ENCODE measurements around the gene NEURL1. TPM values are rescaled to one million over a fixed set of nuclear protein-coding genes. Genes with fewer than 3 reads are reported as not detected.

The NEURL1 gene
- total RNA-seq, 3 donors from 2014 or later, result 15.9 to 68.7 (median 42.9) TPM

- TF ChIP-seq CTCF (IDR thresholded peaks at IDR 0.05), result no peak
- Histone ChIP-seq H3K9me3 (no peaks in the 10 kb centered on the region), H3K4me1 (ENCODE audit: low read depth) (no peaks in the 10 kb centered on the region), H3K4me3 (no peak overlapping the region), H3K36me3 (ENCODE audit: low read depth) (no peaks in the 10 kb centered on the region)
- intact Hi-C loops (cut with DNase I, micrococcal nuclease), result no loop called here
- ATAC-seq (no peak), DNase-seq (no peak)
These were observed 35.5 kb upstream of the NEURL1 start for GRCh38 chr10:103457896-103458583.

GRCh38 chr10:103458720-103459119, 34.8 kb upstream of the NEURL1 start, which contains the start of gene CALHM1:
Gene CALHM1 (minus strand): TSS chr10:103458900. CDS start chr10:103458751, 149 bp downstream.
- DNase-seq (no peak), ATAC-seq (peak; percentile 58)
- no peak for TF ChIP-seq CTCF (IDR thresholded peaks at IDR 0.05)
- no peaks in the 10 kb centered on the region for H3K4me1 ChIP-seq (ENCODE audit: low read depth)
- no peaks in the 10 kb centered on the region for H3K9me3 ChIP-seq
- intact Hi-C loops (cut with DNase I, micrococcal nuclease), result no loop called here
- H3K36me3 ChIP-seq (ENCODE audit: low read depth), result no peaks in the 10 kb centered on the region
- H3K4me3 ChIP-seq, result no peak within 1 kb of the TSS

- intact Hi-C loops (cut with DNase I, micrococcal nuclease), result no loop called here
- DNase-seq (no peak), ATAC-seq (no peak)
- no peak for TF ChIP-seq CTCF (IDR thresholded peaks at IDR 0.05)
- Histone ChIP-seq H3K9me3 (no peaks in the 10 kb centered on the region), H3K36me3 (ENCODE audit: low read depth) (no peaks in the 10 kb centered on the region), H3K4me1 (ENCODE audit: low read depth) (no peaks in the 10 kb centered on the region), H3K4me3 (no peak overlapping the region)
These were observed 33.9 kb upstream of the NEURL1 start for GRCh38 chr10:103459615-103460014.

- DNase-seq, result no peak
- TF ChIP-seq CTCF (IDR thresholded peaks at IDR 0.05), result no peak
- ATAC-seq, result no peak
- no peaks in the 10 kb centered on the region for H3K36me3 ChIP-seq (ENCODE audit: low read depth)
- no peak overlapping the region for H3K4me3 ChIP-seq
- H3K9me3 ChIP-seq, result no peaks in the 10 kb centered on the region
- H3K4me1 ChIP-seq (ENCODE audit: low read depth), result no peaks in the 10 kb centered on the region
- intact Hi-C loops (cut with DNase I, micrococcal nuclease), result no loop called here
These were observed 30.0 kb upstream of the NEURL1 start for GRCh38 chr10:103463499-103463898.

- intact Hi-C loops (cut with DNase I, micrococcal nuclease), result no loop called here
These were observed 27.9 kb upstream of the NEURL1 start for GRCh38 chr10:103465411-103466179.

More at GRCh38 chr10:103465411-103466179, 27.9 kb upstream of the NEURL1 start:
- DNase-seq (no peak), ATAC-seq (no peak)
- Histone ChIP-seq H3K4me3 (no peak overlapping the region), H3K9me3 (no peaks in the 10 kb centered on the region), H3K4me1 (ENCODE audit: low read depth) (no peaks in the 10 kb centered on the region), H3K36me3 (ENCODE audit: low read depth) (no peaks in the 10 kb centered on the region)
- no peak for TF ChIP-seq CTCF (IDR thresholded peaks at IDR 0.05)
